ENCODE data around the gene CD86.

Gene CD86

GRCh38 chr3:122014741-122015140, 40.4 kb upstream of the CD86 start:
- Histone ChIP-seq H3K27ac (replicated peaks) (no peak overlapping the region), H3K4me3 (replicated peaks; ENCODE audit: insufficient read depth, low read length) (no peak overlapping the region), H3K27me3 (ENCODE audit: insufficient read depth, poor library complexity, severe bottlenecking) (no peaks in the 10 kb centered on the region)
- TF ChIP-seq REST (IDR thresholded peaks at IDR 0.05; ENCODE audit: insufficient replicate concordance, low read depth), result no peak
- no peak for TF ChIP-seq POLR2AphosphoS5 (IDR thresholded peaks at IDR 0.05; ENCODE audit: low read depth)
- TF ChIP-seq SPI1 (IDR thresholded peaks at IDR 0.05; ENCODE audit: borderline replicate concordance, low read depth), result no peak
- TF ChIP-seq CTCF (IDR thresholded peaks at IDR 0.05; ENCODE audit: insufficient read depth, low read length), result no peak
- TF ChIP-seq GABPA (IDR thresholded peaks at IDR 0.05; ENCODE audit: low read depth), result no peak
- no peak for DNase-seq (ENCODE audit: low read depth in 1 of 2, low spot score in 1 of 2)

GRCh38 chr3:122019493-122019892, 35.7 kb upstream of the CD86 start:
- no peak overlapping the region for H3K27ac ChIP-seq (replicated peaks)
- H3K27me3 ChIP-seq (ENCODE audit: insufficient read depth, poor library complexity, severe bottlenecking), result no peaks in the 10 kb centered on the region
- no peak overlapping the region for H3K4me3 ChIP-seq (replicated peaks; ENCODE audit: insufficient read depth, low read length)
- TF ChIP-seq REST (IDR thresholded peaks at IDR 0.05; ENCODE audit: insufficient replicate concordance, low read depth), result no peak
- TF ChIP-seq SPI1 (IDR thresholded peaks at IDR 0.05; ENCODE audit: borderline replicate concordance, low read depth), result no peak
- no peak for TF ChIP-seq CTCF (IDR thresholded peaks at IDR 0.05; ENCODE audit: insufficient read depth, low read length)
- no peak for TF ChIP-seq GABPA (IDR thresholded peaks at IDR 0.05; ENCODE audit: low read depth)
- no peak for TF ChIP-seq POLR2AphosphoS5 (IDR thresholded peaks at IDR 0.05; ENCODE audit: low read depth)
- DNase-seq (ENCODE audit: low read depth in 1 of 2, low spot score in 1 of 2), result no peak

- no peak overlapping the region for H3K4me3 ChIP-seq (replicated peaks; ENCODE audit: insufficient read depth, low read length)
- H3K27ac ChIP-seq (replicated peaks), result no peak overlapping the region
- TF ChIP-seq CTCF (IDR thresholded peaks at IDR 0.05; ENCODE audit: insufficient read depth, low read length), result no peak
- TF ChIP-seq REST (IDR thresholded peaks at IDR 0.05; ENCODE audit: insufficient replicate concordance, low read depth), result no peak
- TF ChIP-seq GABPA (IDR thresholded peaks at IDR 0.05; ENCODE audit: low read depth), result no peak
- no peak for TF ChIP-seq POLR2AphosphoS5 (IDR thresholded peaks at IDR 0.05; ENCODE audit: low read depth)
- no peak for TF ChIP-seq SPI1 (IDR thresholded peaks at IDR 0.05; ENCODE audit: borderline replicate concordance, low read depth)
Measured at GRCh38 chr3:122021037-122021436, 34.1 kb upstream of the CD86 start.

More at GRCh38 chr3:122021037-122021436, 34.1 kb upstream of the CD86 start:
- DNase-seq (ENCODE audit: low read depth in 1 of 2, low spot score in 1 of 2), result no peak
- no peaks in the 10 kb centered on the region for H3K27me3 ChIP-seq (ENCODE audit: insufficient read depth, poor library complexity, severe bottlenecking)
